Measurements from ENCODE around the gene NR6A1. TPM values are rescaled to one million over a fixed set of nuclear protein-coding genes. Genes with fewer than 3 reads are reported as not detected.
A peak's percentile ranks its signal among the peaks of the same experiment; 100 is the strongest.
"Not testable (repeated sequence)": the region's sequence is repeated elsewhere in the genome, so short reads cannot be mapped to it uniquely, and the experiment has no call there.

The NR6A1 gene
- total RNA-seq, 1 donor from 2014 or later = 0.53 TPM

GRCh38 chr9:124773473-124774128 is 2.5 kb upstream of the NR6A1 start:
- intact Hi-C loops (cut with DNase I) = loop anchor here (5.0 kb wide), 5 partner anchors 111 to 974 kb away; partner anchors contain the start of genes HSPA5, PBX3 and SCAI
- H3K27ac ChIP-seq = no peak overlapping the region
- H3K9me3 ChIP-seq = no peaks in the 10 kb centered on the region
- H3K27me3 ChIP-seq = peaks cover 16% of the 10 kb centered on the region
- TF ChIP-seq, protein P1, sequence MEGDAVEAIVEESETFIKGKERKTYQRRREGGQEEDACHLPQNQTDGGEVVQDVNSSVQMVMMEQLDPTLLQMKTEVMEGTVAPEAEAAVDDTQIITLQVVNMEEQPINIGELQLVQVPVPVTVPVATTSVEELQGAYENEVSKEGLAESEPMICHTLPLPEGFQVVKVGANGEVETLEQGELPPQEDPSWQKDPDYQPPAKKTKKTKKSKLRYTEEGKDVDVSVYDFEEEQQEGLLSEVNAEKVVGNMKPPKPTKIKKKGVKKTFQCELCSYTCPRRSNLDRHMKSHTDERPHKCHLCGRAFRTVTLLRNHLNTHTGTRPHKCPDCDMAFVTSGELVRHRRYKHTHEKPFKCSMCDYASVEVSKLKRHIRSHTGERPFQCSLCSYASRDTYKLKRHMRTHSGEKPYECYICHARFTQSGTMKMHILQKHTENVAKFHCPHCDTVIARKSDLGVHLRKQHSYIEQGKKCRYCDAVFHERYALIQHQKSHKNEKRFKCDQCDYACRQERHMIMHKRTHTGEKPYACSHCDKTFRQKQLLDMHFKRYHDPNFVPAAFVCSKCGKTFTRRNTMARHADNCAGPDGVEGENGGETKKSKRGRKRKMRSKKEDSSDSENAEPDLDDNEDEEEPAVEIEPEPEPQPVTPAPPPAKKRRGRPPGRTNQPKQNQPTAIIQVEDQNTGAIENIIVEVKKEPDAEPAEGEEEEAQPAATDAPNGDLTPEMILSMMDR (IDR thresholded peaks at IDR 0.05) = no peak
- no peak overlapping the region for H3K4me3 ChIP-seq
- no peak for DNase-seq (ENCODE audit: low spot score in 2 of 2)
- no peaks in the 10 kb centered on the region for H3K36me3 ChIP-seq
- peaks cover 0 to 27% of the 10 kb centered on the region in 2 donors for H3K4me1 ChIP-seq

- not testable (repeated sequence) for H3K36me3 ChIP-seq
- H3K4me1 ChIP-seq = peaks cover 0 to 27% of the 10 kb centered on the region in 2 donors
Observed at GRCh38 chr9:124772877-124773276, 1.8 kb upstream of the NR6A1 start.

GRCh38 chr9:124771867-124772679 is 962 bp upstream of the NR6A1 start:
- TF ChIP-seq, protein P1 (IDR thresholded peaks at IDR 0.05) = peak; percentile 93 to 97 (median 94)
- intact Hi-C loops (cut with DNase I) = loop anchor here (1.0 to 5.0 kb wide), 8 partner anchors 81 to 975 kb away; partner anchors contain the start of genes GOLGA1, HSPA5, PBX3 and RPL35
- DNase-seq (ENCODE audit: low spot score in 2 of 2) = no peak
- H3K27me3 ChIP-seq = peaks cover 10% of the 10 kb centered on the region
- H3K9me3 ChIP-seq = no peaks in the 10 kb centered on the region
- H3K27ac ChIP-seq = no peak overlapping the region
- H3K4me3 ChIP-seq = peak overlapping the region; percentile 71 to 95
- no peaks in the 10 kb centered on the region for H3K36me3 ChIP-seq
- peaks cover 0 to 24% of the 10 kb centered on the region in 2 donors for H3K4me1 ChIP-seq

More at GRCh38 chr9:124772877-124773276, 1.8 kb upstream of the NR6A1 start:
- DNase-seq (ENCODE audit: low spot score in 2 of 2); H3K9me3 ChIP-seq; H3K4me3 ChIP-seq; H3K27ac ChIP-seq: not testable (repeated sequence)
- intact Hi-C loops (cut with DNase I) = loop anchor here (1.0 to 5.0 kb wide), 6 partner anchors 80 to 974 kb away; partner anchors contain the start of genes HSPA5, PBX3, SCAI and WDR38
- peaks cover 16% of the 10 kb centered on the region for H3K27me3 ChIP-seq

DNA sequence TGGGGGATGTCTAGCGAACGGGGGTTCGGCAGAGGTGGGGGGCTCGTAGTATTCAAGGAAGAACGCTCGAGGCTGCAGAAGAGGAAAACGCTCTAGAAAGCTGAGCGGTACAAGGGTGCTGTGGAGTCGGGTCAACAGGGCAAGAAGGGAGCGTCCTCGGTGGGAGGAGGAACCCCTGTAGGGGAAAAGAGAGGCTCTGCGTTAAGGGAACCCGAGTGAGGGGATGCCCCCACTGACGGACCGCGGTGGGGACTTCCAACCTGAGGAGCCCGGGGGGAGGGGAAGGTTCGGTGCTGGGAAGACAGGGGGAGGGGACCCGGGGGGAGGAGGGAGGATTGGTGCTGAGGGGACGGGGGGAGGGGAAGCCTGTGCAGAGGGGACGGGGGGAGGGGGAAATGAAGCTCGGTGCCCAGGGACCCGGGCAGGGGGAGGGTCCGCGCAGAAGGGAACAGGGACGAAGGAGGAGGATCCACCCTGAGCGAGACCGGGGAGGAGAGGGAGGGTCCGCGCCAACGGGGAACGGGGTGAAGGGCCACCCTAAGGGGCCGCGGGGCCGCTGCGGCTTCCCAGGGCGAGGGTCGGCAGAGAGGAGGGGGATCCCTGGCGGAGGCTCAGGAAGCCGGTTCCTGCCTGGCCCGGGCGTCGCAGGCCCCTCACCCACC is 621 bp downstream of the NR6A1 start:
- intact Hi-C loops (cut with DNase I) = loop anchor here (1.0 to 5.0 kb wide), 7 partner anchors 91 to 977 kb away; partner anchors contain the start of genes GOLGA1, HSPA5, PBX3 and RPL35
- peaks cover 7% of the 10 kb centered on the region for H3K27me3 ChIP-seq
- peak overlapping the region; percentile 71 to 95 for H3K4me3 ChIP-seq
- no peaks in the 10 kb centered on the region for H3K36me3 ChIP-seq
- H3K4me1 ChIP-seq = peaks cover 0 to 20% of the 10 kb centered on the region in 2 donors
- H3K9me3 ChIP-seq = no peaks in the 10 kb centered on the region
- DNase-seq (ENCODE audit: low spot score in 2 of 2) = no peak
- TF ChIP-seq, protein P1 (IDR thresholded peaks at IDR 0.05) = no peak
- no peak overlapping the region for H3K27ac ChIP-seq

DNA sequence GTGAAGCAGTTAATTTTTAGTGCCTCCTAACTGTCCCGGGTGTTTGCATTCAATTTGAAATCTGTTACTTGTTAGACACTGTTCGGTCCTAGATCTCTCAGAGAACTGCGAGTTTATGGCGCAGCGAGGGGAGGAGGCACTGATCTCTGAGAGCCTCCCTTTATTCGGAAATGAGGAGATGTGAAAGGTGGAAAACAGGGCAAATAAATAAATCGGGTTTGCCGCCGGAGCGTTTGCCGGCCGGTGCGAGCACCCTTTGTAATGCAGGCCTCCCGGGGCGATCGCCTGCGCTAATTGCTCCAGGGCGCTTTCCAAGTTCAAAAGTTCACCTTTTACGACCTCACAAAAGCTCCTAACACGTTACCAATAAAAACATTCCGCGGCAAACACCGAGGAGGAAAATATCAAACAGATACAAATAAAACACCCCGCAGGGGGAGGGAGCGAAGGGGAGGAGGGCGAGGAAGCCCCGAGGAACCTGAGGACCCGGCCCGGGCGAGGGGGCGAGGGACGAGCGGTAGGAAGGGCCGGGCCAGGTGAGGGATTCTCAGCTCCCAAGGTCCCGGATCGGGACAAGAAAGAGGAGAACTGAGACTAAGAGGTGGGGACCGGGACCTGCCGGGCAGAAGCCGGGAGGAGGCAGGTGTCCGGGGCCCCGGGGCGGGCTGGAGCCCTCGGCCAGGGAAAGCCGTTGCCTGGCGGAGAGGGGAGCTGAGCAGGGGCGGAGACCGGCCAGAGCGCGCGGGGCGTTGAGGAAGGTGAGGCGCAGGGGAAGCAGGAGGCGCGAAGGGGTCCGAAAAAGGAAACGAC is 1.4 kb downstream of the NR6A1 start:
- no peak for DNase-seq (ENCODE audit: low spot score in 2 of 2)
- TF ChIP-seq, protein P1 (IDR thresholded peaks at IDR 0.05) = no peak
- Histone ChIP-seq H3K4me1 (peaks cover 0 to 20% of the 10 kb centered on the region in 2 donors), H3K9me3 (no peaks in the 10 kb centered on the region), H3K27me3 (peaks cover 7% of the 10 kb centered on the region), H3K27ac (no peak overlapping the region), H3K36me3 (no peaks in the 10 kb centered on the region), H3K4me3 (peak overlapping the region; percentile 71 to 95)
- intact Hi-C loops (cut with DNase I) = loop anchor here (5.0 kb wide), 5 partner anchors 107 to 978 kb away; partner anchors contain the start of genes HSPA5, PBX3 and SCAI

Measured in ascending aorta (tissue), 2 donors.